Testis (tissue), 2 donors: ENCODE results near the gene ABCA12.

ENCODE experiments used
- CTCF ChIP-seq, 3 experiments: fragments of 450-650 bp in 2 of 3; fragments of 200-600 bp in 1 of 3; sonication (generic) in 1 of 3; IDR thresholded peaks; one replicate each; pipeline ENCODE4 v1.5.1; 2016 to 2019; ENCODE audit warnings: antibody characterized with exemption in 3 of 3, mild to moderate bottlenecking in 2 of 3, moderate library complexity in 1 of 3
- POLR2A ChIP-seq: fragments of 450-650 bp; IDR thresholded peaks from one replicate; pipeline ENCODE4 v1.6.1; 2017; ENCODE audit warnings: antibody characterized with exemption, mild to moderate bottlenecking, moderate library complexity

GRCh38 chr2:215104226-215104625, 34.2 kb downstream of the ABCA12 start:
- TF ChIP-seq CTCF (IDR thresholded peaks at IDR 0.05) (no peak), POLR2A (no peak)
